ENCODE measurements around the gene OR9Q1.

GRCh38 chr11:58058276-58059006 is 34.8 kb downstream of the OR9Q1 start:
- no peak for TF ChIP-seq EZH2 (IDR thresholded peaks at IDR 0.05; ENCODE audit: borderline replicate concordance, low read depth, low read length, severe bottlenecking)
- TF ChIP-seq, protein P1, sequence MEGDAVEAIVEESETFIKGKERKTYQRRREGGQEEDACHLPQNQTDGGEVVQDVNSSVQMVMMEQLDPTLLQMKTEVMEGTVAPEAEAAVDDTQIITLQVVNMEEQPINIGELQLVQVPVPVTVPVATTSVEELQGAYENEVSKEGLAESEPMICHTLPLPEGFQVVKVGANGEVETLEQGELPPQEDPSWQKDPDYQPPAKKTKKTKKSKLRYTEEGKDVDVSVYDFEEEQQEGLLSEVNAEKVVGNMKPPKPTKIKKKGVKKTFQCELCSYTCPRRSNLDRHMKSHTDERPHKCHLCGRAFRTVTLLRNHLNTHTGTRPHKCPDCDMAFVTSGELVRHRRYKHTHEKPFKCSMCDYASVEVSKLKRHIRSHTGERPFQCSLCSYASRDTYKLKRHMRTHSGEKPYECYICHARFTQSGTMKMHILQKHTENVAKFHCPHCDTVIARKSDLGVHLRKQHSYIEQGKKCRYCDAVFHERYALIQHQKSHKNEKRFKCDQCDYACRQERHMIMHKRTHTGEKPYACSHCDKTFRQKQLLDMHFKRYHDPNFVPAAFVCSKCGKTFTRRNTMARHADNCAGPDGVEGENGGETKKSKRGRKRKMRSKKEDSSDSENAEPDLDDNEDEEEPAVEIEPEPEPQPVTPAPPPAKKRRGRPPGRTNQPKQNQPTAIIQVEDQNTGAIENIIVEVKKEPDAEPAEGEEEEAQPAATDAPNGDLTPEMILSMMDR (IDR thresholded peaks at IDR 0.05; ENCODE audit: borderline replicate concordance, extremely low read depth, low read length, poor library complexity, severe bottlenecking): no peak

All from DND-41 (cell line).